ENCODE results near the gene STRN3. TPM values are rescaled to one million over a fixed set of nuclear protein-coding genes. Genes with fewer than 3 reads are reported as not detected.

STRN3 gene
- total and polyA plus RNA-seq, 4 donors, result 6.8 to 47.5 (median 31.2) TPM

DNA sequence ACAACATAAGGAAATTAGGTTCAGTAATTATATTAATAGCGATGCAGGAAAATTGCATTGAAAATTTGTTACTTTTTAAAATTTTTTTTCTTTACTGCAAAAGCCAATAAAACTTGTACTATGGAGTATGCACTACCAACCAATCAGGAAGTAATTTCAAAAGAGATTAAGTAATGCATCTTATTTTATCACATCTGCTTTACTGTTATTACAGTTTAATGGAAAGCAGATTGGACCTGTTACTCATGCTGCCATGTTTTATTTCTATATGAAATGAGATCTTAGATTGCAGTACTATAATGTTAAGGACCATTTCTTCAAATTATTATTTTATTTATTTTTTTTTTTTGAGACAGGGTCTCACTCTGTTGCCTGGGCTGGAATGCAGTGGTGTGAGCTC, 1.7 kb upstream of the STRN3 start:
- no peaks in the 10 kb centered on the region for H3K27me3 ChIP-seq (ENCODE audit: control insufficient read depth in 4 of 4, insufficient read depth in 4 of 4, low read length in 3 of 4)
- no peak for DNase-seq (ENCODE audit: low spot score)
- peak overlapping the region in 1 of 2 donors; percentile 99 for H3K27ac ChIP-seq (ENCODE audit: low read depth in 1 of 2, low read length in 2 of 2)
- no peak overlapping the region for H3K4me3 ChIP-seq (ENCODE audit: low read depth in 1 of 3, low read length in 3 of 3)
- WGBS, result 96% methylated on average over 1 of the region's 1 CpG
- H3K9ac ChIP-seq (ENCODE audit: low read depth in 1 of 2, low read length in 2 of 2), result no peak overlapping the region
- H3K36me3 ChIP-seq (ENCODE audit: control insufficient read depth in 4 of 4, insufficient read depth in 3 of 4, low read depth in 1 of 4, low read length in 3 of 4), result no peaks in the 10 kb centered on the region
- no peak for TF ChIP-seq ZBTB33 (IDR thresholded peaks at IDR 0.05)
- peaks cover 0 to 27% (median 3%) of the 10 kb centered on the region in 4 donors for H3K4me1 ChIP-seq (ENCODE audit: control insufficient read depth in 4 of 4, insufficient read depth in 4 of 4, low read length in 3 of 4)
- H3K9me3 ChIP-seq (ENCODE audit: control insufficient read depth in 4 of 4, low read length in 3 of 4), result no peaks in the 10 kb centered on the region

DNA sequence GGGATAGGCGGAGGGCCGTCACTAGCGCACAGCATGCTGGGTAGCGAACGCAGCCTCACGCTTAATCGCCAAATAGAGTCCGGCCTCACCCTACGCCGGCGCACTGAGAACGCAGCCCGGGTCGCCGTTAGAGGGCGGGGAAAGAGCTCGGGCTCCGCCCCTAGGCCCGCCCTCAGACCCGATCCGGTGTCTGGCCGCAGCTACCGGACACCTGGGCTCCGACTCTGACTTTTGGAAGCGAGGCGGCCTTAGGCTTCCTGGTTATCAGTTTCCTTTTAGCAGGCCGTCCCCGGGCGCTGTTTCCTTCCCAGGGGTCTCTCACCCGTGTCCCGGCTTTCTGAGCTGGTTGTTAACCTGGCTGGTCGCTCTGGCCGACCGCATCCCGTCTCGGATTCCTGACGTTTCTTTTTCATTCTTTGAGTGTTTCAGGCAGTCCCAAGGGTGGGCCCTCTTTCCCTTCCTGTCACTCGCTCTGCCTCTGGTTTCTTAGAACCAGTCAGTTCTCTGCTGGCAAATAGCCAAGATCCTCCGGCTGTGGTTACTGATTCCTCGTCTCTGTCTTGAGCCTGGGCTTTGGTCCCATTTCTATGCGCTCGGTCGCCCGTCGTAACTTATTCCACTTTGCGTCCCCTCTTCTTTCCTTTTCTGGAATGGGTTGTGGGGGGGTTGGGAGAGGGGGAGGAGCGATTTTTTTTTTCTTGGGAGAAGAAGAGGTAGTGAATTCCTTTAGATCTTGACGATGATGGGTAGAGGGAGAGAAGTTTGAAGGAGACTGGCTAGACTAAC, 464 bp upstream of the STRN3 start:
- Histone ChIP-seq H3K27ac (ENCODE audit: low read depth in 1 of 2, low read length in 2 of 2) (peak overlapping the region; percentile 99 to 100), H3K36me3 (ENCODE audit: control insufficient read depth in 4 of 4, insufficient read depth in 3 of 4, low read depth in 1 of 4, low read length in 3 of 4) (no peaks in the 10 kb centered on the region), H3K9me3 (ENCODE audit: control insufficient read depth in 4 of 4, low read length in 3 of 4) (no peaks in the 10 kb centered on the region), H3K27me3 (ENCODE audit: control insufficient read depth in 4 of 4, insufficient read depth in 4 of 4, low read length in 3 of 4) (no peaks in the 10 kb centered on the region), H3K9ac (ENCODE audit: low read depth in 1 of 2, low read length in 2 of 2) (peak overlapping the region; percentile 76 to 95), H3K4me1 (ENCODE audit: control insufficient read depth in 4 of 4, insufficient read depth in 4 of 4, low read length in 3 of 4) (peaks cover 0 to 30% (median 3%) of the 10 kb centered on the region in 4 donors), H3K4me3 (ENCODE audit: low read depth in 1 of 3, low read length in 3 of 3) (peak overlapping the region; percentile 86 to 100 (median 94))
- TF ChIP-seq, protein P1, sequence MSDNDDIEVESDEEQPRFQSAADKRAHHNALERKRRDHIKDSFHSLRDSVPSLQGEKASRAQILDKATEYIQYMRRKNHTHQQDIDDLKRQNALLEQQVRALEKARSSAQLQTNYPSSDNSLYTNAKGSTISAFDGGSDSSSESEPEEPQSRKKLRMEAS (IDR thresholded peaks at IDR 0.05), result peak; percentile 29
- TF ChIP-seq ZBTB33 (IDR thresholded peaks at IDR 0.05) (peak; percentile 43), NR2F2 (IDR thresholded peaks at IDR 0.05) (peak; percentile 52), ATF3 (IDR thresholded peaks at IDR 0.05) (no peak), FOXA1 (IDR thresholded peaks at IDR 0.05) (no peak), FOXA2 (IDR thresholded peaks at IDR 0.05) (no peak), TAF1 (conservative IDR thresholded peaks at IDR 0.05) (peak; percentile 76), RAD21 (IDR thresholded peaks at IDR 0.05) (peak; percentile 8 to 32), HNF4G (IDR thresholded peaks at IDR 0.05) (no peak), HNF4A (conservative IDR thresholded peaks at IDR 0.05) (peak; percentile 15 to 21), JUND (IDR thresholded peaks at IDR 0.05) (peak in 1 of 2 donors; percentile 49), GABPA (IDR thresholded peaks at IDR 0.05 in 1 of 2, conservative IDR thresholded peaks at IDR 0.05 in 1 of 2) (no peak), RXRA (IDR thresholded peaks at IDR 0.05) (no peak), YY1 (IDR thresholded peaks at IDR 0.05) (peak; percentile 69), SP1 (IDR thresholded peaks at IDR 0.05) (peak; percentile 69), EGR1 (IDR thresholded peaks at IDR 0.05; ENCODE audit: low read depth in 2 of 2) (no peak)
- TF ChIP-seq, protein P2, sequence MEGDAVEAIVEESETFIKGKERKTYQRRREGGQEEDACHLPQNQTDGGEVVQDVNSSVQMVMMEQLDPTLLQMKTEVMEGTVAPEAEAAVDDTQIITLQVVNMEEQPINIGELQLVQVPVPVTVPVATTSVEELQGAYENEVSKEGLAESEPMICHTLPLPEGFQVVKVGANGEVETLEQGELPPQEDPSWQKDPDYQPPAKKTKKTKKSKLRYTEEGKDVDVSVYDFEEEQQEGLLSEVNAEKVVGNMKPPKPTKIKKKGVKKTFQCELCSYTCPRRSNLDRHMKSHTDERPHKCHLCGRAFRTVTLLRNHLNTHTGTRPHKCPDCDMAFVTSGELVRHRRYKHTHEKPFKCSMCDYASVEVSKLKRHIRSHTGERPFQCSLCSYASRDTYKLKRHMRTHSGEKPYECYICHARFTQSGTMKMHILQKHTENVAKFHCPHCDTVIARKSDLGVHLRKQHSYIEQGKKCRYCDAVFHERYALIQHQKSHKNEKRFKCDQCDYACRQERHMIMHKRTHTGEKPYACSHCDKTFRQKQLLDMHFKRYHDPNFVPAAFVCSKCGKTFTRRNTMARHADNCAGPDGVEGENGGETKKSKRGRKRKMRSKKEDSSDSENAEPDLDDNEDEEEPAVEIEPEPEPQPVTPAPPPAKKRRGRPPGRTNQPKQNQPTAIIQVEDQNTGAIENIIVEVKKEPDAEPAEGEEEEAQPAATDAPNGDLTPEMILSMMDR (IDR thresholded peaks at IDR 0.05; ENCODE audit: low read depth, low read length, missing input control), result peak; percentile 5
- TF ChIP-seq, protein P3, sequence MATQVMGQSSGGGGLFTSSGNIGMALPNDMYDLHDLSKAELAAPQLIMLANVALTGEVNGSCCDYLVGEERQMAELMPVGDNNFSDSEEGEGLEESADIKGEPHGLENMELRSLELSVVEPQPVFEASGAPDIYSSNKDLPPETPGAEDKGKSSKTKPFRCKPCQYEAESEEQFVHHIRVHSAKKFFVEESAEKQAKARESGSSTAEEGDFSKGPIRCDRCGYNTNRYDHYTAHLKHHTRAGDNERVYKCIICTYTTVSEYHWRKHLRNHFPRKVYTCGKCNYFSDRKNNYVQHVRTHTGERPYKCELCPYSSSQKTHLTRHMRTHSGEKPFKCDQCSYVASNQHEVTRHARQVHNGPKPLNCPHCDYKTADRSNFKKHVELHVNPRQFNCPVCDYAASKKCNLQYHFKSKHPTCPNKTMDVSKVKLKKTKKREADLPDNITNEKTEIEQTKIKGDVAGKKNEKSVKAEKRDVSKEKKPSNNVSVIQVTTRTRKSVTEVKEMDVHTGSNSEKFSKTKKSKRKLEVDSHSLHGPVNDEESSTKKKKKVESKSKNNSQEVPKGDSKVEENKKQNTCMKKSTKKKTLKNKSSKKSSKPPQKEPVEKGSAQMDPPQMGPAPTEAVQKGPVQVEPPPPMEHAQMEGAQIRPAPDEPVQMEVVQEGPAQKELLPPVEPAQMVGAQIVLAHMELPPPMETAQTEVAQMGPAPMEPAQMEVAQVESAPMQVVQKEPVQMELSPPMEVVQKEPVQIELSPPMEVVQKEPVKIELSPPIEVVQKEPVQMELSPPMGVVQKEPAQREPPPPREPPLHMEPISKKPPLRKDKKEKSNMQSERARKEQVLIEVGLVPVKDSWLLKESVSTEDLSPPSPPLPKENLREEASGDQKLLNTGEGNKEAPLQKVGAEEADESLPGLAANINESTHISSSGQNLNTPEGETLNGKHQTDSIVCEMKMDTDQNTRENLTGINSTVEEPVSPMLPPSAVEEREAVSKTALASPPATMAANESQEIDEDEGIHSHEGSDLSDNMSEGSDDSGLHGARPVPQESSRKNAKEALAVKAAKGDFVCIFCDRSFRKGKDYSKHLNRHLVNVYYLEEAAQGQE (IDR thresholded peaks at IDR 0.05), result peak; percentile 94
- DNase-seq (ENCODE audit: low spot score), result peak; percentile 96
- WGBS, result under 1% methylated on average over 48 of the region's 48 CpGs

Data from liver (tissue), 9 donors.